GM12873 (cell line): Measurements from ENCODE around the gene MRTO4.

Experiments used
- TF ChIP-seq, protein P1 (sequence below): IDR thresholded peaks from 2 replicates; pipeline ENCODE4 v1.5.1; 2012; ENCODE audit warnings: low read depth, mild to moderate bottlenecking, moderate library complexity, low read length, control low read depth; ENCODE audit not compliant: insufficient read depth; ENCODE audit errors: missing control alignments

The MRTO4 gene

DNA sequence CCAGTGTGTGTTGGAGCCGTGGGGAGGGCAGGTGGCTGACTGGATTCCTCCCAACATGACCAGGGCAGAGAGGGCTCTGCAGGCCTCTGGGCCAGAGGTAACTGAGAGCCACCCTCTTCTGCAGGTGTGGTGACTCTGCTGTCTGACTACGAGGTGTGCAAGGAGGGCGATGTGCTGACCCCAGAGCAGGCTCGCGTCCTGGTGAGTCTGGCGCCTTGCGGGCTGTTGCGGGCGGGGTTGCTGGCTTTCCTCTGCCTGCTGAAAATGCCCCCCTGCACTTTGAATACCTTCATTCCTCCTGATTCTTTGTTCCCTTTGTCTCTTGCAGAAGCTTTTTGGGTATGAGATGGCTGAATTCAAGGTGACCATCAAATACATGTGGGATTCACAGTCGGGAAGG lies 6.7 kb downstream of the MRTO4 start:
- TF ChIP-seq, protein P1, sequence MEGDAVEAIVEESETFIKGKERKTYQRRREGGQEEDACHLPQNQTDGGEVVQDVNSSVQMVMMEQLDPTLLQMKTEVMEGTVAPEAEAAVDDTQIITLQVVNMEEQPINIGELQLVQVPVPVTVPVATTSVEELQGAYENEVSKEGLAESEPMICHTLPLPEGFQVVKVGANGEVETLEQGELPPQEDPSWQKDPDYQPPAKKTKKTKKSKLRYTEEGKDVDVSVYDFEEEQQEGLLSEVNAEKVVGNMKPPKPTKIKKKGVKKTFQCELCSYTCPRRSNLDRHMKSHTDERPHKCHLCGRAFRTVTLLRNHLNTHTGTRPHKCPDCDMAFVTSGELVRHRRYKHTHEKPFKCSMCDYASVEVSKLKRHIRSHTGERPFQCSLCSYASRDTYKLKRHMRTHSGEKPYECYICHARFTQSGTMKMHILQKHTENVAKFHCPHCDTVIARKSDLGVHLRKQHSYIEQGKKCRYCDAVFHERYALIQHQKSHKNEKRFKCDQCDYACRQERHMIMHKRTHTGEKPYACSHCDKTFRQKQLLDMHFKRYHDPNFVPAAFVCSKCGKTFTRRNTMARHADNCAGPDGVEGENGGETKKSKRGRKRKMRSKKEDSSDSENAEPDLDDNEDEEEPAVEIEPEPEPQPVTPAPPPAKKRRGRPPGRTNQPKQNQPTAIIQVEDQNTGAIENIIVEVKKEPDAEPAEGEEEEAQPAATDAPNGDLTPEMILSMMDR = no peak

DNA sequence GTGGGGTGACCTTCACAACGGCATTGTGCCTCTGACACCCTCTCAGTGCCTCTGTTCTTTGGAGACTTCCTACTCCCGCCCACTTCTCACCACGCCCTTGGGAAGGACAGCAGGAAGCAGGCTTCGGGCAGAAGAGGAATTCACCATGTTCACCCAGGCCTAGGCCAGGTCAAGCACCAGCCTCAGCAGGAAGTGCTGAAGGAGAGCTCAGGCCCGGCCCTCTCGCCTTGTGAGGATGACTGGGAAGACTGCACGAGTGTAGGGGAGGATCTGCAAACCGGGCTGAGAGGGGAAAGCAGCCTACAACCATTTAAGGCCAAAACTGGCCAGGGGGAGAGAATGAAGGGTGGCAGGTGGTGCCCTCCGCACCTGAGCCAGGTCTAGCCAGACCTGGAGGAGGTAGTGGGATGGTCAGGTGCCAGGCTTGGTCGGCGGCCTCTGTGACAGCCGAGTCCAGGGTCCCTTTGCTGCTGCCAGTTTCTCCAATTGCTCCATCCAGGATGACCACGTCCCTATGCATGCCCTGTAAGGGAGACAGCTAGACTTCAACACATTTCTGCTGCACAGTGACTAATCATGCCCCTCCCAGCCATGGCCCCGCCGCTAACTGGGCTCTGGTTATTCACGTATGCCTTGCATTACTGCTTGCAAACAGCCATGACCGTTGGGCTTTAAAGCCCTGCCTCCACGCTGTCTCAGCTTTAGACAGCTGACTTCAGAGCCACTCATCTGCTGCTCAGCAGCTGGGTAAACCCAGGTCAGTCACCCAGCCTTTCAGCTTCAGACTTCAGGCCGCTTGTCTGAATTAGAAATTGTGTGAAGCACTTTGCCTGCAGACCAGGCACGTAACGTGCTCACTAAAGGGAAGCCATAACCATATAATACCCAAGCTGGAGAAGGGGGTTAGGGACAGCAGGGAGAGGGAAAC lies 8.9 kb downstream of the MRTO4 start:
- TF ChIP-seq, protein P1 = no peak

DNA sequence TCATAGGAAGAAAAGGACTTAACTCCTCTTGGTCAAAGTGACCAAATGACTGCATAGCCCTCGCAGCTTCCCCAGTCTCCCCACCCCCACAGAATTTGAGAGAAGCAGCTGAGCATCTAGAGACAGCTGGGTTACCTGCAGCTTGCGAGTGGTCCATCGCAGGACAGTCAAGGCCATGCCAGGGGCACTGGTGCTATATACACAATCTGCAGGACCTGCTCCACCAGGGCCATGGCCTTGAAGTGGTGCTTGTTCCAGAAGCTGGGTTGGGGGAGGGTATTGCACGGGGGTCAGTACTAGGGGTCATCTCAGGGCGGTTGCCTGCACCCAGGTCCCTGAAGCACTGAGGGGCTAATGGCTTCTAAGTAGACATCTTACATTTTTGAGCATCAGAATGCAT lies 10.4 kb downstream of the MRTO4 start:
- TF ChIP-seq, protein P1 = no peak

DNA sequence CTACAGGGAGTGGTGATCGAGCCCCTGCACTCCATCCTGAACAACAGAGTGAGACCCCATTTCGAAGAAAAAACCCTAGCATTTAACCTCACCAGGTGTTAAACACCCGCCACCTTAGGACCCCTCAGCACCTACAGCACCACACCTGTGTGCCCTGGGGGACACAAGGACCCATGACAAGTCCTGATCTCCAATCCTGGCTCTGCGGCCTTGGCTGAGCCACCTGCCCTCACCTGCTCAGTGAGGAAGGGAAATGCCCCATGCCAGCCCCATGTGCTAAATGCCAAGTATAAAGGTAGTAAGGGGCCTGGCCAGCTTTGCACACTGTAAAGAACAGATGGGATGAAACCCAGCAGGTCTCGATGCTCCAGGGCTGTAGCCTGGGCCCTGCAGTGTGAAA lies 11.1 kb downstream of the MRTO4 start:
- TF ChIP-seq, protein P1 = no peak

DNA sequence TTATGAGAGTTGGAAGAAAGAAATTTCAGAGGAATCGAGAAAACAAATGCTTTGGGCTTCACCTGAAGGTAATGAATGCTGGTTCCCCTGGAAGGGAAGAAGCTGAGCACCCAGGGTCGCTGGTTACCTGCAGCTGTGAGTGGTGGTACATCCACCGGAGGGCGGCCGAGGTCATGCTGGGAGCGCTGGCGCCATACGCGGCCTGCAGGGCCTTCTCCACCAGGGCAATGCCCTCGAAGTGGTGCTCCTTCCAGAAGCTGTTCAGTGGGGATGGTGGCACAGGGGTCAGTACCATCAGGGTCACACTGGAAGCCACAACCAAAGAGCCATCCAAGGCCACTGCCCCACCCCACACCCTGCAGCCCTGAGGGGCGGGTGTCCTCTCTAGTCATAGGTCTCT lies 16.8 kb downstream of the MRTO4 start:
- TF ChIP-seq, protein P1 = no peak

DNA sequence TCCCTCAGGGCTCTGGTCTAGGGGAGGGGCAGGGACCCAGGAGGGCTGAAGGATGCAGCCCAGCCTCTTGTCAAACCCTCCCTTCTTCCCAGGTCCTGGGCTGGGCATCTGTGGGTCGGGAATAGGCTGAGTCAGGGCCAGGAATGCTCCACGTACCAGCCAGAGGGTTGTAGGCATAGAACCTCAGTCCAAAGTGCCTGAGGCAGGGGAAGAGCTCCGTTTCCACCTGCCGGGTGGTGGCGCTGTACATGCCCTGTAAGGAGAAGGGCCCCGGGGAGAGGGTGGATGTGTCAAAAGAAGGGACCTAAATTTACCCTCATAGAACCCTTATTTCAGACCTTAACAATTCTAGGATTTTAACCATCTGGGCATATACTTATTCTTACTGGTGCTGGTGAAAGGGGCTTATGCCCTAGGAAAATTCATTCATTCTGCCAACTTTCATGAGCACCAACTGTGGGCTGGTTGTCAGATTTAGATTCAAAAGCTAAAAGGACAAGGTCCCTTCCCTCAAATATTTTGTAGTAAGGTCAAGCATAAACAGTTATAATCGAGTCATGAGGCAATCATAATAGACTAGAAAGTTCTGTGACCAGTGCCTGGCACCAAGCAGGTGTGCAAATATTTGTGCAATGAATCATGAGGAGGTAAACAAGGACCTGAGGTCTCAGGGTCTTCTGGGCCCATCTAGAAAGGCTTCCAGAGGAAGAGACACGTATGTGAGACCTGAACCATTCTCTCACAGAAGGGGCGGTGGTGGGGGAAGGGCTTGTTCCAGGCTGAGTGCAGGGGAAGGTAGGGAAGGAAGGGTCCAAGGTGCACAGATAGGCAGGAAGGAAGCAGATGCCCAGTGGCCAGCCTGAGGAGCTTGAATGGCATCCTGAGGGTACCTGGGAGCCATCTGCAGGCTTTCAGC lies 18.1 kb downstream of the MRTO4 start:
- TF ChIP-seq, protein P1 = peak; percentile 19

DNA sequence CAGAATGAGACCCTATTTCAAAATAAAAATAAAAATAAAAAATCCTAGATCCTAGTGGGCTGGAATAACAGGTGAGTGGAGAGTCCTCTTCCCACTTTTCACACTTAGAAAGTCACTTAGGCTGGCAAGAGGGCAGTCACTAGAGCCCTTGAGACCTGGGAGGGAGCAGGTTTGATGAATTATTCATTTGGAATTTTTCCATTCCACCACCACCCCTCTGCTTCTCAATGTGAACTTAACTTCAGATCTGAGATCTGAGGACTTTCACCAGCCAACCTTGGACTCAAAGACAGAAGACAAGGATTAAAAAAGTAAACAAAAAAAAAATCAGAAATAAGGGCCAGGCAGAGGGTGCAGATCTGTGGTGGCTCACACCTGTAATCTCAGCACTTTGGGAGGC lies 20.5 kb downstream of the MRTO4 start:
- TF ChIP-seq, protein P1 = no peak
